GM19324 (cell line): ENCODE results near the gene LYPD5.
"Not testable (repeated sequence)": the region's sequence is repeated elsewhere in the genome, so short reads cannot be mapped to it uniquely, and the experiment has no call there.

Source experiments
- ATAC-seq: cut with Tn5 transposase; IDR thresholded peaks from one replicate; pipeline ENCODE4 v1.9.1; 2021; ENCODE audit warnings: mild to moderate bottlenecking, moderate library complexity; ENCODE audit not compliant: unreplicated experiment, low FRiP score

Gene LYPD5

DNA sequence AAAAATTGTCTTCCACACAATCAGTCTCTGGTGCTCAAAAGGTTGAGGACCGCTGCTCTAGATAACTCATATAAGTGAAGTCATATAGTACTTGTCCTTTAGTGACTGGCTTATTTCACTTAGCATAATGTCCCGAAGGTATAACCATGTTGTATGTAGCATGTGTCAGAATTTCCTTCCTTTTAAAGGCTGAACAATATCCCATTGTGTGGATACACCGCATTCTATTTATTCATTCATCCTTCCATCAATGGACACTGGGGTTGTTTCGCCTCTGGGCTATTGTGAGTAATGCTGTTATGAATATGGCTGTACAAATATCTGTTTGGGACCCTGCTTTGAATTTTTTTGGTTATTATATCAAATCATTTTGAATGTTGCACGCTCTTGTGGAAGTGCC is 4.6 kb upstream of the LYPD5 start:
- no peak for ATAC-seq

GRCh38 chr19:43806401-43806800 is 4.2 kb upstream of the LYPD5 start:
- not testable (repeated sequence) for ATAC-seq

- no peak for ATAC-seq
Measured at GRCh38 chr19:43804432-43804831, 2.2 kb upstream of the LYPD5 start.

- no peak for ATAC-seq
Measured at GRCh38 chr19:43799502-43800142, 2.6 kb downstream of the LYPD5 start.

GRCh38 chr19:43798546-43799409 is 3.5 kb downstream of the LYPD5 start:
- ATAC-seq, result no peak

DNA sequence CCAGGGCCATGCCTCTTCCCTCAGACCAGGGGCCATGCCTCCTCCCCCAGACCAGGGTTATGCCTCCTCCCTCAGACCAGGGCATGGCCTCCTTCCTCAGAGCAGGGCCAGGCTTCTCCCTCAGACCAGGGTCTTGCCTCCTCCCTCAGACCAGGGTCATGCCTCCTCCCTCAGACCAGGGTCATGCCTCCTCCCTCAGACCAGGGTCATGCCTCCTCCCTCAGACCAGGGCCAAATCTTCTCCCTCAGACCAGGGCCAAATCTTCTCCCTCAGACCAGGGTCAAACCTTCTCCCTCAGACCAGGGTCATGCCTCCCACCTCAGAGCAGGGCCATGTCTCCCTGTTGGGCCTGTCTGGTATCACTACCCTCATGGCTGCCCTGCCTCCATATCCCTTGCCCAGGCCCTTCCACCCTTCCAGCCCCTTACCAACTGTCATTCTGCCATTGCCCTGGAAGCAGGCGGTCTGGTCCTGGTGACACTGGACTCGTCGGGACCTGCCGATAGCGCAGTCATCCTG is 4.2 kb downstream of the LYPD5 start:
- ATAC-seq, result no peak

DNA sequence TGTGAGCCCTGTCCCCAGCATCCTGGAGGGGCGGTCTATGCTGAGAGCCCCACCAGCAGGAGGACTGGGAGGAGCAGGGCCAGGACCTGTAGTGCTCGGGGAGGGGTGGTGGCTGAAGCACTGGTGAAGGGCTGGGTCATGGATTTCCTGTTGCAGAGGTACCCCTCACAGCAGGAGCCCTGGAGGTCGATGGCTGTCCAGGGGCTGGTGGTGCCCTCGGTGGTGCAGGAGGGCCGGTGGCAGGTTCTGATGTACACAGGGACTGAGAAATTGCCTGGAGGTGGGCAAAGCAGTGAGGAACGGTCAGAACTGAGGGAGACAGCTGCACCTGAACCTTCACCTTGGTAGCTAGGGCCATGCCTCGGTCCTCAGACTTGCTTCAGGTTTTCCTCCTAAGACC is 4.7 kb downstream of the LYPD5 start:
- no peak for ATAC-seq

DNA sequence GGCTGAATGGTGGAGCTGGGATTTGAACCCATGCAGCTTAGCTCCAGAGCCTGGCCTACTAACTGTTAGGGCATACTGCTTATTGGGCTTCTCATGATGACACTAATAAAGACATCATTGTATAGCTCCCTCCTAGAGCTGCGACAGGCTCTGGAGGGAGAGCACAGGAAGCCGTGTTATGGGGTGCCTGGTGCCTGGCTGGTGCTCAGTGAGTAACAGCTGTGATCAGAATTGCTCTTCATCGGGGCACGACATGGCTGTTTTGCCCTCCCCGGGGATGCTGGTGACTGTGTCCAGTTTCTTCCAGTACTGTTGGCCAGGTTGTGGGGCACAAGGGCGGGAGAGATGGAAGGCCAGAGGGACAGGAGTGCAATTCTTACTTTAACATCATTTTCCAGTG is 5.1 kb downstream of the LYPD5 start:
- ATAC-seq, result no peak

GRCh38 chr19:43790587-43790986 is 11.7 kb downstream of the LYPD5 start:
- no peak for ATAC-seq

DNA sequence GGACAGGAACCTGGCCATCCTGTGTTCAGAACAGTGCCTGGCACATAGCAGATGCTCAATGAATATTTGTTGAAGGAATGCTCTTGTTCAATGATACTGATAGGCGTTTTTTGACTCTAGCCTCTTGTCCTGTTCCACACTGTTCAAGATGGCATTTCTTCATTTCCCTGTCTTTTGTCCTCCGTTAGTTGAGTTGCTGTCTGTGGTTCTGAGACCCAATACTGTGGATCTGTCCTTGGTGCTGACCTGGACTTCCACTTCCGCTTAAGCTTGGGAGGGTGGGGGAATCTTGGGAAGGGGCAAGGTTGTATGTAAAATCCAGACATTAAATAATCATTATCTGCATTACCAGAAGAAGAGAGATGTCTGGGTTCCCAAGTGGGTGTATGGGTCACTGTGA is 13.2 kb downstream of the LYPD5 start:
- no peak for ATAC-seq

- no peak for ATAC-seq
Measured at GRCh38 chr19:43786665-43787064, 15.6 kb downstream of the LYPD5 start.

GRCh38 chr19:43784981-43785808 is 17.1 kb downstream of the LYPD5 start:
- no peak for ATAC-seq

DNA sequence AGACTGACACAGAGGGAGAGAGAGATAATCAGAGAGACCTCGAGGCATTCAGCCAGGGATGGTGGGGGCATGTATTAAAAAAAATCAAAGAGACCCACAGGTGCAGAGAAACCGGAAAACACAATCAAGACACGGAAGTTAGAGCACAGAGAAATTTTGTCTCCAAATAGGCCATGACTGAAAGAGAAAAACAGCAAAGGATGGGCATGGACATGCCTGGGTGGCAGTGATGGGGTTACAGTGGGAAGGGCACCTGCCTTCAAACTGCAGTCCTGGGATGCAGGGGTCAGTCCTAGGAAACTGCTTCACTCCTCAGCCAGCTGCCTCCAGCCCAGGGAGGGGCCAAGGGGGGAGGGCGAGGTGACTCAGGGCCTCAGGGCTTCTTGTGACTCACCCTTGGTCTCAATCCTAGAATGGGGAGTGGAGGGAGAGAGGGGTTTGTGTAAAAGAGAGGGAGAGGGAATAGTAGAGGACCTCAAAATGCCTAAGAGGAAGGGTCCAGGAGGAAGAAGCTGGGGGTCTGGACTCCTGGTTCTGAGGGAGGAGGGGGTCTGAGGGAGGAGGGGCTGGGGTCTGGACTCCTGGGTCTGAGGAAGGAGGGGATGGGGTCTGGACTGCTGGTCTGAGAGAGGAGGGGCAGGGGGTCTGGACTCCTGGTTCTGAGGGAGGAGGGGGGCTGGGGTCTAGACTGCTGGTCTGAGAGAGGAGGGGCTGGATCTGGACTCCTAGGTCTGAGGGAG is 17.8 kb downstream of the LYPD5 start:
- ATAC-seq, result no peak

DNA sequence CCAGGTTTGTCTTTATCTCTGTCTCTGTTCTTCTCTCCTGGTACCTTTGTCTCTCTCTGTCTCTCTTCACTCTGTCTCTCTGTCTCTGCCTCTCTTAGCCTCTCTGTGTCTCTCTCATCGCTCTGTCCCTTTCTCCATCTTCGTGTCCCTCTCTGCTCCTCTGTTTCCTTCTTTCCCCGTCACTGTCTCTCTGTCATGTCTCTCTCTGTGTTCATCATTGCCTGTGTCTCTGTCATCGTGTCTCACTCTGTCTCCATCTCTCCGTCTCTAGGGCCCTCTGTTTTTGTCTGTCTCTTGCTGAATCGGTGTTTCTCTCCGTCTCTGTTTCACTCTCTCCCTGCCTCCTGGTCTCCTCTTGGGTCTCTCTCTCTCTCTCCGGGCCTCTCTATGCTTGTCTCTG is 18.6 kb downstream of the LYPD5 start:
- ATAC-seq, result no peak

- ATAC-seq, result no peak
Measured at GRCh38 chr19:43782689-43783231, 19.5 kb downstream of the LYPD5 start.

- ATAC-seq, result no peak
Measured at GRCh38 chr19:43782311-43782660, 20.0 kb downstream of the LYPD5 start.

DNA sequence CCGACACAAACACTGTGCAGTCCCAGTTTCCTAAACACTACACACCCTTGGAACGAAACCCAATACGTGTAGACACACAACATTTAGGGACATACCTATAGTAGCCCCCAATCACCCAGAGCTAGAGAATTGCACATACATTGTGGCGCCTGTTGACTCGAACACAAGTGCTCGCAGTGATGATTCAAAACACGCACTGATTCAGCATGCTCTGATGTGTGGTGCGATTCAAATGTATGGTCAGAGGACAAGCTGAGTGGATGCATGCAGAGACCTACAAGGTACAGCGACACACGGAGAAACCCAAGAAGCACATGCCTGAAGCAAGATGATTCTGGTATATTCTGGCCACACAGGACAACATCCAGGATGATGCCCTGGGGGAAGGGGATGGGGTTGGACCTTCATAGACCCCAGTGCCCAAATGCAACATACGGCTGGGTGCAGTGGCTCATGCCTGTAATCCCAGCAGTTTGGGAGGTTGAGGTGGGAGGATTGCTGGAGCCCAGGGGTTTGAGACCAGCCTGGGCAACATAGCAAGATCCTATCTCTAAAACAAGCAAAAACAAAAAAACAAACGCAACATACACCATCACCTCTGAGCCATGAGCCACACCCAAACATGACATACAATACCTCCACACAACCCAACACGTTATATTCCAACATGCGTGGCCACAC is 20.5 kb downstream of the LYPD5 start:
- no peak for ATAC-seq

DNA sequence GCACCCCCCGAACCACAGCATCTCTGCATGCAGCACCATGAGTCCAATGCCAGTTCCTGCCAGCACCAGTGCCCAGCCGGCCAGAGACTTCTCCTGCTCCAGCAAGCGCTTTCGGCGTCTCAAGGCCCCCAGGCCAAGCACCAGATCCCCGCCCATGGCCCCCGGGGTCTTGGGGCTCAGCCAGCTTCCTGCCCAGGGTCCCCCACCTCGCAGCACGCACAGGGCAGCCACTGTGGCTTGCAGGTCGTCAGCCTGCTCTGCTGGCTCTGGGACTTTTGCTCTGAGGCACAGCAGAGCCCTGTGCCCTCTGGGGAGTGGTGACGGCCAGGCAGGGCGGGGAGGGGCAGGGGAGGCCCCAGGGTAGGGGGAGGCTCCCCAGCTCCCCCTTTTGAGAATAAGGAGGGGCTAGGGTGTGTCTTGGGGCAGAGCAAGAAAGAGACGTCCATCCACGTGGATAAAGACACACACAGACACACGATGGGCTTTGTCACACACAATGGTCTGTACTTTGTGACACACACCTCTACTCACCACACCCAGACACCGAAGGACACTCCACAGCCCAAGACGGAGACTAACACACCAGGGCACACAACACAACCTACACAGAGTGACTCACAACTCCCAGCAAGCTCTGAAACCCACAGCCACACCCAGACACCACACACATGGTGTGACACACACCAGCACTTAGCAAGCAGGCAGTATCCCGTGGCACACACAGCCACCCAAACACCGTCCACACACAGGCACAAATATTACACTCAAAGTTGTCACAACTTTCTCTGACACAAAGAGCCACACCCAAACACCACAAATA is 21.3 kb downstream of the LYPD5 start, which contains the start of gene KCNN4:
Gene KCNN4, minus strand, starts transcription at position 268 of the 820 bp plus-strand sequence. Its CDS starts 112 bp downstream, at position 156.
- peak; percentile 35 for ATAC-seq

DNA sequence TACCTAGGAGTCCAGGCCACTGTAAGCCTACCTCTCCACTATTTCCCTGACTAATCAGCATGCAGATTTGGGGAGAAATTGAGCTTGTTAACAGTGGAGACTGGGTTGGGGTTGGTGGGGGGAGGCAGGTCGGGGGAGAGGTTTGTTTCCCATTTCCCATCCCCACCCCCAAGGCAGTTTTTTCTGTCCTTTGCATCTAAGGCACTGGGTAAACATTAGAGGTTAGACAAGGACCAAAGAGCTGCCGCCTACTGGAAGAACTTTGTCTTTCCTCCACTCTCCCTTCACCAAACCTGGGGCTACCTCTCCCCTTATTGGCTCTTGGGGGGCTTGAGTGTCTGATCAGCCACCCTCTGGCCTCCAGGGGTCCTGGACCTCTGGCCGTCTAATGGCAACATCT is 22.4 kb downstream of the LYPD5 start:
- no peak for ATAC-seq
